Stomach smooth muscle (tissue), 2 donors: Measurements from ENCODE around the gene TUBB.
A peak's percentile ranks its signal among the peaks of the same experiment; 100 is the strongest.
"Not testable (repeated sequence)": the region's sequence is repeated elsewhere in the genome, so short reads cannot be mapped to it uniquely, and the experiment has no call there.

Experiments
- H3K27ac ChIP-seq: one replicate; pipeline ENCODE4 v1.7.0; 2013; ENCODE audit warnings: mild to moderate bottlenecking, low read length, inconsistent platforms
- H3K27me3 ChIP-seq, 2 donors: one replicate each; pipeline ENCODE4 v1.7.0; 2013; ENCODE audit warnings: low read length in 2 of 2; ENCODE audit not compliant: insufficient read depth in 2 of 2, control insufficient read depth in 1 of 2
- H3K36me3 ChIP-seq, 2 donors: one replicate each; pipeline ENCODE4 v1.7.0; 2013; ENCODE audit warnings: low read length in 2 of 2; ENCODE audit not compliant: control insufficient read depth in 2 of 2, insufficient read depth in 2 of 2
- H3K4me1 ChIP-seq: one replicate; pipeline ENCODE4 v1.7.0; 2013; ENCODE audit warnings: low read length; ENCODE audit not compliant: control insufficient read depth, insufficient read depth
- H3K4me3 ChIP-seq, 2 donors: one replicate each; pipeline ENCODE4 v1.7.0; 2013; ENCODE audit warnings: low read length in 2 of 2
- H3K9ac ChIP-seq, 2 donors: one replicate each; pipeline ENCODE4 v1.7.0; 2013; ENCODE audit warnings: low read length in 2 of 2, mild to moderate bottlenecking in 1 of 2
- H3K9me3 ChIP-seq, 2 donors: one replicate each; pipeline ENCODE4 v1.7.0; 2013; ENCODE audit warnings: low read length in 2 of 2; ENCODE audit not compliant: control insufficient read depth in 2 of 2
- donor health status: healthy.
- donor health status: Pancreatic carcinoma.

Gene TUBB

DNA sequence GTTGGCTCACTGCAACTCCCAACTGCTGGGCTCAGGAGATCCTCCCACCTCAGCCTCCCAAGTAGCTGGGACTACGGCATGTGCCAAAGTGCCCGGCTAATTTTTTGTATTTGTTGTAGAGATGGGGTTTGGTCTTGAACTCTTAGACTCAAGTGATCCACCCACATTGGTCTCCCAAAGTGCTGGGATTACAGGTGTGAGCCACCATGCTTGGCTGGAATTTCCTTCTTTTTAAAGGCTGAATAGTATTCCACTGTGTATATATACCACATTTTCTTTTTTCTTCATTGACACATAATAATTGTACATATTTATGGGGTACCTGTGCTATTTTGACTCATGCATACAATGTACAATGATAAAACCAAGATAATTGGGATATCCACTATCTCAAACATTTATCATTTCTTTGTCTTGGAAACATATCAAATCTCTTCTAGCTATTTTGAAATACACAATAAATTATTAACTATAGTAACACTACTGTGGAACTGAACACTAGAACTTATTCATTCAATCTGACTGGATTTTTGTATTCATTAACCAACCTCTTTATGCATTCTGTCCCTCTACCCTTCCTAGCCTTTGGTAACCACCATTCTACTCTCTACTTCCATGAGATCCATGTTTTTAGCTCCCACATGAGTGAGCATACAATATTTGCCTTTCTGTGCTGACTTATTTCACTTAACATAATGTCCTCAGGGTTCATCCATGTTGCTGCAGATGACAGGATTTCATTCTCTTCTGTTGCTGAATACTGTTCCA is 10.9 kb upstream of the TUBB start:
- H3K4me3 ChIP-seq = no peak overlapping the region
- H3K27me3 ChIP-seq = no peaks in the 10 kb centered on the region
- no peaks in the 10 kb centered on the region for H3K9me3 ChIP-seq
- no peak overlapping the region for H3K27ac ChIP-seq
- peaks cover 51 to 53% of the 10 kb centered on the region in 2 donors for H3K36me3 ChIP-seq
- H3K9ac ChIP-seq = no peak overlapping the region
- peaks cover 2% of the 10 kb centered on the region for H3K4me1 ChIP-seq

DNA sequence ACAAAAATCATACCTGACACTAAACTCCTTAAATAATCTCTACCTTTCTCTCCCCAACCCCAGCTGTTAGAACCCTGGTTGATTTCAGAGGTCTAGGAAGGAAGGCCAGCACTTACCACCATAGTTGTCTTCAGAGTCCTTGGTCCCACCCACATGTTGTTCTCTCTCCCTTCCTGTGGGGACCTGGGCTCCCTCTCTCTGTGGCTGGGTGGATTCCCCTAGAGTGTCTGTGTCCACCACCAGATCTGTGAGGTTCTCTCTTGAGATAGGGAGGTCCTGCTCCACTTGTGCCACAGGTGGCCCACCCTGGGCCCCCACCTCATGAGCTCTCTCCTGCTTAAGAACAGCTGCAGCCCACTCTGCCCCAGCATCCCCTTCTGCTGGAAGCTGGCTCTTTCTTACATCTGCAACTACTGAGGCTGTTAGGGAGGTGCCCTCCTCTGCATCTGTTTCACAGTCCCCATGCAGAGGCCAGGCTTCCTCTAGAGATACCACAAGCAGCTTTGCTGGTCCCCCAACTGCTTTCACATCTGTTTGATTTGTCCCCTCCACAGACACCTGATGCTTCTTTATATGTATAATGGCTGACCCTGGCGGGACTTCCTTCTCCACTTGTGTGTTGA is 8.3 kb upstream of the TUBB start:
- no peak overlapping the region for H3K9ac ChIP-seq
- H3K4me1 ChIP-seq = peaks cover 6% of the 10 kb centered on the region
- H3K9me3 ChIP-seq = no peaks in the 10 kb centered on the region
- H3K36me3 ChIP-seq = peaks cover 43% of the 10 kb centered on the region in 2 donors
- H3K27me3 ChIP-seq = no peaks in the 10 kb centered on the region
- no peak overlapping the region for H3K4me3 ChIP-seq
- no peak overlapping the region for H3K27ac ChIP-seq

DNA sequence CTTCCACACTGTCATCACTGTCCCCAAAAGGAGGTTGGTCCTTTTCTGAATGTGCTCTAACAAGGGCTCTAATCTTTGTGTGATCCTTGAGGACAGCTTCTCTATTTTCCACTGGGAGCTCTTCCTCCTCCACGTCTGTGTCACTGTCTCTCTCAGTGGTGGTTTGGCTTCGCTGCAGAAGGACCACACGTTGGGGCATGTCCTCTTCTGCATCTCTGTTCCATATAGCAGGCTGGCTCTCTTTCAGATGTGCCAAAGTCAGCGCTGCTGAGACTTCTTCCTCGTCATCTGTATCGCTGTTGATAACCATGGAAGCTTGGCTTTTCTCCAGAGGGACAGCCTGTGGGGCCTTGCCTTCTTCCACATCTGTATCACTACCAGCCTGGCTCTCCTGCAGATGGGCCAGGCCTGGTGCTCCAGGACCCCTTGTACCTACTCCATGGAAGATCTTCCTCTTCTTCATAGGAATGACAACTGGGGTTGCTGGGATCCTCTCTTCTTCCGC is 7.7 kb upstream of the TUBB start:
- no peak overlapping the region for H3K27ac ChIP-seq
- no peaks in the 10 kb centered on the region for H3K27me3 ChIP-seq
- H3K4me1 ChIP-seq = peaks cover 7% of the 10 kb centered on the region
- H3K9me3 ChIP-seq = no peaks in the 10 kb centered on the region
- peaks cover 37 to 39% of the 10 kb centered on the region in 2 donors for H3K36me3 ChIP-seq
- H3K9ac ChIP-seq = no peak overlapping the region
- no peak overlapping the region for H3K4me3 ChIP-seq

DNA sequence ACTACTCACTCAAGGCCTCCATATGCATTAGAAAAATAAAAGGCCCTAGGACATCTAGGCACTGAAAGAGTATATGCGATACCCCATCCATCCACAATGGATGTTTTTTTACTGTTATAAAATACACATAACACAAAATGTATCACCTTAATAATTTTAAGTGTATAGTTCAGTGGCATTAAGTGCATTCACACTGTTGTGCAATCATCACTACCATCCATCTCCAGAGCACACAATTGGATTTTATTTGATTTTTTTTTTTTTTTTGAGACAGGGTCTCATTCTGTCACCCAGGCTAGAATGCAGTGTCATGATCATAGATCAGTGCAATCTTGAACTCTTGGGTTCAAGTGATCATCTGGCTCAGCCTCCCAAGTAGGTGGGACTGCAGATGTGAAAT is 5.9 kb upstream of the TUBB start:
- Histone ChIP-seq H3K4me3 (no peak overlapping the region), H3K4me1 (peaks cover 7% of the 10 kb centered on the region)

DNA sequence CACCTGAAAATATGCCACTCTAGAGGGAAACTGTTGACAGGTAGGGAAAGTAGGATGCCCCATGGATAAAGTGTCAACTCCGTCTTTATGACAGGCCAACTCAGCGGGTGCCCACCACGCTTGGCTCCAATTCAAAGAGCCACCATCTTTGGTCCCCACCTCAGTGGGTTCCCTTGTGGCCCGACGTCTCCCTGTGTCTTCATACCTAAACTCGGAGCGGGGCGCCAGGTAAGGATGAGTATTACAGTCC is 3.3 kb upstream of the TUBB start:
- peaks cover 15% of the 10 kb centered on the region for H3K4me1 ChIP-seq
- H3K9ac ChIP-seq = peak overlapping the region; percentile 81 to 89
- H3K27ac ChIP-seq = peak overlapping the region; percentile 94
- H3K9me3 ChIP-seq = no peaks in the 10 kb centered on the region
- H3K36me3 ChIP-seq = peaks cover 17 to 23% of the 10 kb centered on the region in 2 donors
- H3K4me3 ChIP-seq = peak overlapping the region; percentile 86 to 88
- no peaks in the 10 kb centered on the region for H3K27me3 ChIP-seq

More for the DNA sequence above, 5.9 kb upstream of the TUBB start:
- H3K27ac ChIP-seq = no peak overlapping the region
- H3K9ac ChIP-seq = no peak overlapping the region
- H3K9me3 ChIP-seq = no peaks in the 10 kb centered on the region
- H3K36me3 ChIP-seq = peaks cover 28 to 31% of the 10 kb centered on the region in 2 donors
- no peaks in the 10 kb centered on the region for H3K27me3 ChIP-seq

DNA sequence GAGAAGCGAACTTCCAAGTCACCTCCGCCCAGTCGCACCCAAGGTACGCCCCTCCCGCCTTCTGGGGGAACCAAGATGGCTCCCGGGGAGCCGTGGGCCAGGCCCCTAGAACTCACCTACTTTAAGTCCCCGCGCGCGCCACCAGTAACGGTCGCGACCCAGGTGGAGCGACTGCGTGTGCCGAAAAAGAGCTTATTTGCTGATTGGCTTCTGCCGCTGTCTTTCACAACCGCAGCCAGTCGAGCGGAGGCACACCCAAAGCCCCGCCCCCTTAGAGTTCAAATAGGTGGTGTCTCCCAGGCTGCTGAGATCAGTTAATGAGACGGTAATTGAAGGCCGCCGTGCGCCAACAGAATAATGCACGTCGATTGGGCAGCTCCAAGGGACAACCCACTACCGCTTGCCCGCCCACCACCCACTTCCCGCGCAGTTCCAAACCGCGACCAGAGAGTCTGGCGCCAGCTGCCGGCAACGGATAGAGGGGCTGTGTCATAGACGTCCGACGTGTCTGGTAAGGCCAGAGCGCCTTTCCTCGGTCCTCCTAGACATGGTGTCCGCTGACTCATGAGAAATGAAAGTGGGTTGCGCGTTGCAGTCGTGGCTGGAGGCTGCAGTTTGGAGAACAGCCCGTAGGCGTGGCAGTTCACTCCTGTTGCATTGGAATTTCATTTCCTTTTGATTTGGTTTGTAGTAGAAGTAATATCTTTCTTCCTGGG is 2.9 kb upstream of the TUBB start, which contains the start of gene MDC1:
Gene MDC1, minus strand, starts transcription at position 153 of the 716 bp plus-strand sequence. CDS start 2,106 bp downstream, outside the sequence.
- H3K27me3 ChIP-seq = no peaks in the 10 kb centered on the region
- H3K9ac ChIP-seq = peak within 1 kb of the TSS; percentile 81 to 89
- H3K9me3 ChIP-seq = no peaks in the 10 kb centered on the region
- peaks cover 12 to 18% of the 10 kb centered on the region in 2 donors for H3K36me3 ChIP-seq
- peaks cover 19% of the 10 kb centered on the region for H3K4me1 ChIP-seq
- peak within 1 kb of the TSS; percentile 94 for H3K27ac ChIP-seq
- peak within 1 kb of the TSS; percentile 86 to 88 for H3K4me3 ChIP-seq

DNA sequence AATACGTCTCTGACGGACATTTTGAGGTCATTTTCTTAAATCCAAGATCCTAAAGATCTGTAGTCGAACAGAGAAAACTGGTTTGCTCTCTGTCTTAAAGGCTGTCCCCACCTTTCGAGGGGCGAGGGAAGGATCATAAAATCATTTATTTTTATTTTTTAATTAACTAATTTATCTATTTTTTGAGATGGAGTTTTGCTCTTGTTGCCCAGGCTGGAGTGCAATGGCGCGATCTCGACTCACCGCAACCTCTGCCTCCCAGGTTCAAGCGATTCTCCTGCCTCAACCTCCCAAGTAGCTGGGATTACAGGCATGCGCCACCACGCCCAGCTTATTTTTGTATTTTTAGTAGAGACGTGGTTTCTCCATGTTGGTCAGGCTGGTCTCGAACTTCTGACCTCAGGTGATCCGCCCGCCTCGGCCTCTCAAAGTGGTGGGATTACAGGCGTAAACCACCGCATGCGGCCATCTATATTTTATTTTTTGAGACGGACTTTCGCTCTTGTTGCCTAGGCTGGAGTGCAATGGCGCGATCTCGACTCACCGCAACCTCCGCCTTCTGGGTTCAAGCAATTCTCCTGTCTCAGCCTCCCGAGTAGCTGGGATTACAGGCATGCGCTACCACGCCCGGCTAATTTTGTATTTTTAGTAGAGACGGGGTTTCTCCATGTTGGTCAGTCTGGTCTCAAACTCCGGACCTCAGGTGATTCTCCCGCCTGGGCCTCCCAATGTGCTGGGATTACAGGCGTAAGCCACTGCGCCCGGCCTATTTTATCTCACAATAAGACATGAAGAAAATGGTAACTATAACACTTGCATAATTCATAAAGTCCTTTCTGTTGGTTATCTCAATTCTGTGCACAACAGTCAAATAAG is 2.1 kb upstream of the TUBB start:
- H3K27ac ChIP-seq = peak overlapping the region; percentile 81
- H3K27me3 ChIP-seq, H3K9me3 ChIP-seq: not testable (repeated sequence)
- H3K4me3 ChIP-seq = peak overlapping the region; percentile 62 to 88
- H3K4me1 ChIP-seq = peaks cover 26% of the 10 kb centered on the region
- H3K9ac ChIP-seq = peak overlapping the region; percentile 57 to 71
- H3K36me3 ChIP-seq = peaks cover 12 to 13% of the 10 kb centered on the region in 2 donors

DNA sequence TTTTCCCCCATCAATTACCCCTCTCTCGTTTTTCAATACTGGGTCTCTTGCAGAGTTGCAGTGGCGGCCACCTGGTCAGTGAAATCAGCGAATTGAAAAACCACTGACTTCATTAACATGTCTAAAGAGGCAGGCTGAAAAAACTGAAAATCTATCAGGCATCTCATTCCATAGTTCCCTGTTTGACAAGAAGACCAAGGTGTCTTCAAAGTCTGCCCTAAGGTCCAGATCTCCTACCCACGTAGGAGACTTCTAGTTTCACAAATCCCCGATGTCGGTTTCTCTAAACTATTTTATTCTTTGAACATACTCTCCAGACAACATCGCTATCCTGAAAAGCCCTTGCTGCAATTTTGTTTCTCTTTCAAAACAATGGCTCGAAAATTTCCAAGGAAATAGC is 796 bp upstream of the TUBB start:
- H3K27me3 ChIP-seq = no peaks in the 10 kb centered on the region
- H3K4me3 ChIP-seq = peak overlapping the region; percentile 55 to 93
- no peaks in the 10 kb centered on the region for H3K9me3 ChIP-seq
- H3K36me3 ChIP-seq = peaks cover 14% of the 10 kb centered on the region in 2 donors
- H3K4me1 ChIP-seq = peaks cover 37% of the 10 kb centered on the region
- H3K9ac ChIP-seq = peak overlapping the region in 1 of 2 donors; percentile 71
- peak overlapping the region; percentile 85 for H3K27ac ChIP-seq

DNA sequence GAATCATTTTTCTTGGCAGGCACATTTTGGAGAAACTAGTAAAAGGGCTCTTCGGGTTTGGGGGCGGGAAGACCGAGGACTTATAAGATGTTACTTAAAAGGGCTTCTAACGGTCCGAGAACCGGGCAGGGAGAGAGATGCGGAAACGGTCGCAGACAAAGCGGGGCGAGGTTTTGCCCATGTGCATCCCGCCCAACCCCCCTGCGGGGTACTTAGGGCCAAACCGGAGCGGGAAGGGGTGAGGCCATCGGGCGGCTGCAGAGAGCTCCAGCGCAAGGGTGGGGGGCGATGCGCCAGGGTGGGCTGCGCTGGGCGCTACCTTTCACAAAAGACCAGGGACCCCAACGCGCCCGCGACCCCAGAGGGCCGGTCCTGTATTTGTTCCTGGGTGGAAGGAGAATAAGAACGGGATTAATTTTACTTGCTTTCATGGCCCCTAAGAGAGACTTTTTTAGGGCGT is 616 bp downstream of the TUBB start:
- H3K9ac ChIP-seq = peak overlapping the region; percentile 79 to 90
- peaks cover 45% of the 10 kb centered on the region for H3K4me1 ChIP-seq
- peak overlapping the region; percentile 92 to 93 for H3K4me3 ChIP-seq

More for the DNA sequence above, 616 bp downstream of the TUBB start:
- Histone ChIP-seq H3K27ac (peak overlapping the region; percentile 85), H3K36me3 (peaks cover 22 to 23% of the 10 kb centered on the region in 2 donors), H3K9me3 (no peaks in the 10 kb centered on the region), H3K27me3 (no peaks in the 10 kb centered on the region)
